GM15510 (cell line): ENCODE measurements around the gene IBSP.

ENCODE experiments used
- POLR2A ChIP-seq: IDR thresholded peaks from 3 replicates; pipeline ENCODE4 v1.6.1; 2011; ENCODE audit warnings: borderline replicate concordance; ENCODE audit not compliant: insufficient read length; ENCODE audit errors: extremely low read depth

The IBSP gene

DNA sequence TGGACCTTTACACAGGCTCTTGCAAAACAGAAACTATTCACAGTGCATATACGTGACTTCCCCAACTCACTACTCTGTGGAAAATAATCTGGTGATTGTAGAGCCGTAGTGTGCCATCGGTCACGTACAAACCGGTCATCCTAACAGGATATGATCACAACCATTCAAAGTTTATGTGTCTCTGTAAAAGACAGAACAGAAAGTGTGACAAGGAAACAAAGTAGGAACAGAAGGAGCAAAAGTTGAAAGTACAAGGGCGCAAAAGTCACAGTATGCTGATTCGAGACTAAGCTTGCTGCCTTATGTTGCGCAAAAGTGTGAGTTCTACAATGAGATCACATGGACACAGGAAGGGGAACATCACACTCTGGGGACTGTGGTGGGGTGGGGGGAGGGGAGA is 52.0 kb downstream of the IBSP start:
- TF ChIP-seq POLR2A, result no peak

DNA sequence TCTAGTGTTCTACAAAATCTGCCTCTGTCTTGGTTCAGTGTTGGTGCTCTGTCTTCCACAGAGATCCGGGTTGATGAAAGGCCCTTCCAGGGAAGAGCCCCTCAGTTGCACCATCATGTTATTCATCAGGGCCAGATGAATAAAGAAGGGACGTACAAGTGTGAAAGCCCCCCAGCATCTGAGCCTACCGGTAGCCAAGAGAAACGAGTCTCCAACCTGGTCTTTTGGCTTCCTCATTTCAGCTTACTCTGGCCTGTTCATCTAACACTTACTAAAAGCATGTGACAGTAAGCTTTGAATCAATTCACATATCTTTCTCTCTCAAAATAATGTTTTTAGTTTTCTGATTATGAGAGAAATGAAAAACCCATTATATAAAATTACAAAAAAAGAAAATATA is 52.6 kb downstream of the IBSP start:
- TF ChIP-seq POLR2A, result no peak

DNA sequence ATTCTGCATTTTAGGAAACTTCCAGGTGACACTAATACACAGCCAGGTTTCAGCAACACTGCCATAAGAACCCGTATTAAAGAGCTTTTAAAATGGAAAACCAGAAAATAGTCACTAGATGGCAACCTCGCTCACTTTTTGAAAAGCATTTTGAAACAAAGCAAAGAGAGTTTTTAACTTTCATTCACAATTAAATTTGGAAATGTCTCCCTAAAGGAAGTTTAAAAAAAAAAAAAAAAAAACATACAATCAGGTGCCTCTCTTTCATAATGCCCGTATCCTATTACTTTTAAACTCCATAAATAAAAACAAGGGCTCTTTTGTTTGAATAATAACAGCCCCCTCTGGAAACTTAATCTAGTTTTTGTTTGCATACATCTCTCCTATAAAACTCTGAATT is 53.8 kb downstream of the IBSP start:
- TF ChIP-seq POLR2A, result no peak

DNA sequence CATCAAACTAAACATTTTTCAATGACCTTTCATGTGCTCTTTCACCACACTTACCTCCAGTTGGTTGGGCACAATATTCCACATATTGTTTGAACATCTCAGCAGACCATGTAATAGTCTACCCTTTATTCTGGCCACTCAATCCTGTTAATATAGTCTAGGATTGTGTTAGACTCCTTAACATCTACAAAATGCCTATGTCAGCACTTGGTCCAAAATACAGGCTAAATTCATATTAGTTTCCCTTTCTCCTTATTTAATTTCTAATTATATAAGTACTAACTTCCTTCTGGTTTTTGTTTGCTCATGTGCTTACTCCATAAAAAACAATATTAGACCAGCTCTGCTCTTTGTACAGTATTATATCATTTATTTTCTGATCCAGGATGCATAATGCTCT is 54.5 kb downstream of the IBSP start:
- no peak for TF ChIP-seq POLR2A

DNA sequence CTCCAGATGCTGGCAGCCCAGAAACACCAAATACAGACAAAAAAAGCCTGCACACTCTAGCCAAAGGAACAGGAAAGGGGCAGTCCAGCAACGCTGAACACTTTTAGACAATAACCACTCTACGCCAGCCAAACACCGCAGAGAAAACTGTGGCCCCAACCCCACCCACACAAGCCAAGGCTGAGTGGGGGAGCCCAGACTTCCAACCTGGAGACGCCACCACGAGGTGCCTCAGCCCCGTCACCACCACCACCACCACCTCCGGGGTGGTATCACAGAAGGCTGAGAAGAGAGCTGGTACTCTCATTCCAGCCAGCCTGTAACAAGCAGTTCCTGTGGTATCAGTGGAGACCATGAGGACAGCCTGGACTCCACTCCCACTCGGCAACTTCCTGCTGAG is 56.2 kb downstream of the IBSP start:
- no peak for TF ChIP-seq POLR2A

DNA sequence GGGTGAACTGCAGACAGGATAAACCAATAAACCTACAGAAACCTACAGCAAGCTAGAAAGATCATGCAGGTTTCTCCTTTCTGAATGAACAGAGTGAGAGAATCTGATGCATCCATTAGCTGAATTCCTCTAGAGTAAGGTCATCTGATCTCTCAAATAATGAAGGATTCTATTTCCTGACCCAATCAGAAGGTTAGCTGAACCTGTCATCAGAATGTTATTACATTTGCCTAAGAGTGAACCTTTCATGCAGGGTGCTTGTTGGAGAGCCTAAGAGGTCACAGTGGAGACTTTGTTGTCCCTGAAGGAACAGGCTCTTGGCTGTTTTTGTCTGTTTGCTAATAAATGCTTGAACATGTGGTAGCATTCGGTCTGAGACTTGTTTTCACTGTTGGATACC is 57.5 kb downstream of the IBSP start:
- no peak for TF ChIP-seq POLR2A

DNA sequence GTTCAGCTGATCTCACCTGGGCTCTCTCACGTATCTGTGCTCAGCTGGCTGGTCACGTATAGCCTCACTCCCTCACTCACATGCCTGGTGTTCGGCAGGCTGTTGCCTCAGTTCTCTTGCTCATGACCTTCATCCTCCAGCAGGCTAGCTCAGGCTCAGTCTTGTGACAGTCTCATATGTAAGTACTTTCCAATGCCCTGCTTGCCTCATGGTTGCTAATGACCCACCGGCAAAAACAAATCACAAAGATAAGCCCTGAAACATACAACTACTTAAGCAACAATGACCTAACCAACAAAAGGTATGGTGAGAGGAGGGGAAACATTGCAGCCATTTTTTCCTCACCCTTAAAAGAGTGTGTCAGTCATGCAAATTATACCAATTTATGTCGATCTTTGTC is 58.4 kb downstream of the IBSP start:
- TF ChIP-seq POLR2A, result no peak
